CD4-positive, alpha-beta T cell (primary cell): ENCODE measurements around the gene EMC6. TPM values are rescaled to one million over a fixed set of nuclear protein-coding genes. Genes with fewer than 3 reads are reported as not detected.

Experiments used
- ATAC-seq: fragments of 200-7000 bp; cut with Tn5 transposase; one replicate; pipeline ENCODE4 v1.10.0; 2022; ENCODE audit warnings: mild to moderate bottlenecking; ENCODE audit not compliant: poor library complexity
- CTCF ChIA-PET: fragments of 350-600 bp; sonication (Branson Sonifier 250); formaldehyde crosslinking; loops from one replicate; lab custom pipeline; 2021; ENCODE audit warnings: antibody characterized with exemption, inconsistent platforms; lab: Charles Lee
- POLR2A ChIA-PET: fragments of 350-600 bp; sonication (Branson Sonifier 250); formaldehyde crosslinking; loops from one replicate; lab custom pipeline; 2021; ENCODE audit warnings: antibody characterized with exemption, inconsistent platforms; lab: Charles Lee
- DNase-seq, 14 experiments: peaks; one replicate each; pipeline ENCODE4 v3.0.0-alpha.2; 2013 to 2020; ENCODE audit warnings: mixed read lengths in 2 of 14
- H3K27ac ChIP-seq, 2 donors: one replicate each; pipeline versions ENCODE4 v1.5.1 to v1.7.0; 2013; ENCODE audit warnings: low read length in 2 of 2, low read depth in 1 of 2, mild to moderate bottlenecking in 1 of 2
- H3K27me3 ChIP-seq, 2 experiments: 1 replicate in 1 of 2; 2 replicates in 1 of 2; pipeline versions ENCODE4 v1.6.1 to v1.7.0; 2013; ENCODE audit warnings: low read length in 2 of 2, control low read depth in 1 of 2, mild to moderate bottlenecking in 1 of 2, moderate library complexity in 1 of 2; ENCODE audit not compliant: insufficient read depth in 2 of 2, control insufficient read depth in 1 of 2
- H3K36me3 ChIP-seq: one replicate; pipeline ENCODE4 v1.6.1; 2013; ENCODE audit warnings: low read length, control low read depth; ENCODE audit not compliant: insufficient read depth
- H3K4me1 ChIP-seq: one replicate; pipeline ENCODE4 v1.6.1; 2013; ENCODE audit warnings: low read length, control low read depth; ENCODE audit not compliant: insufficient read depth
- H3K4me3 ChIP-seq: one replicate; pipeline ENCODE4 v1.5.1; 2013; ENCODE audit warnings: mild to moderate bottlenecking, low read length, moderate library complexity
- H3K9me3 ChIP-seq, 2 experiments: 1 replicate in 1 of 2; 2 replicates in 1 of 2; pipeline versions ENCODE4 v1.6.1 to v1.7.0; 2013; ENCODE audit warnings: low read length in 2 of 2, mild to moderate bottlenecking in 2 of 2, control low read depth in 1 of 2, moderate library complexity in 1 of 2; ENCODE audit not compliant: control insufficient read depth in 1 of 2, insufficient read depth in 1 of 2
- H3K27ac Mint-ChIP-seq: one replicate; pipeline ENCODE4 v1.8.0; 2020; ENCODE audit warnings: mixed read lengths
- H3K27me3 Mint-ChIP-seq: one replicate; pipeline ENCODE4 v1.8.0; 2021; ENCODE audit warnings: mixed read lengths
- H3K36me3 Mint-ChIP-seq: one replicate; pipeline ENCODE4 v1.8.0; 2021; ENCODE audit warnings: low read depth, mixed read lengths
- H3K4me1 Mint-ChIP-seq: one replicate; pipeline ENCODE4 v1.8.0; 2021; ENCODE audit warnings: low read depth, mixed read lengths
- H3K4me3 Mint-ChIP-seq: one replicate; pipeline ENCODE4 v1.8.0; 2020; ENCODE audit warnings: mild to moderate bottlenecking, mixed read lengths
- H3K9me3 Mint-ChIP-seq: one replicate; pipeline ENCODE4 v1.8.0; 2020; ENCODE audit warnings: mixed read lengths
- CTCF ChIP-seq: fragments of 200-600 bp; IDR thresholded peaks from one replicate; pipeline ENCODE4 v1.8.0; 2022; ENCODE audit warnings: antibody characterized with exemption, mild to moderate bottlenecking
- intact Hi-C, 2 experiments: fragments of 100-400 bp; cut with DNase I in 1 of 2; cut with micrococcal nuclease in 1 of 2; formaldehyde crosslinking; loops; one replicate each; pipeline versions ENCODE4 v1.15.1 to v1.9.0; 2023 to 2025; cut with DNase I, micrococcal nuclease
- total RNA-seq, 174 experiments: library from RNA in 2 of 174; stranded (reverse) in 2 of 174; gene quantifications; one replicate each; pipeline ENCODE4 v1.2.3 and lab custom pipeline; 2021 to 2026

Gene EMC6
- total RNA-seq, 2 experiments from 2014 or later = 28.8 to 29.6 TPM

GRCh38 chr17:3663102-3664011, 5.3 kb upstream of the EMC6 start:
- no peak overlapping the region for H3K4me3 Mint-ChIP-seq
- CTCF ChIA-PET = no interaction called here

GRCh38 chr17:3665834-3666233, 2.8 kb upstream of the EMC6 start:
- H3K9me3 ChIP-seq = no peaks in the 10 kb centered on the region
- TF ChIP-seq CTCF = no peak
- ChIA-PET CTCF (no interaction called here), POLR2A (no interaction called here)
- ATAC-seq (no peak), DNase-seq (no peak)
- peaks cover 13% of the 10 kb centered on the region for H3K4me1 Mint-ChIP-seq
- peak overlapping the region; percentile 71 for H3K4me3 Mint-ChIP-seq
- H3K27ac Mint-ChIP-seq = no peak overlapping the region
- H3K27ac ChIP-seq = no peak overlapping the region
- H3K27me3 ChIP-seq = no peaks in the 10 kb centered on the region
- H3K4me1 ChIP-seq = peaks cover 25% of the 10 kb centered on the region
- peaks cover 5% of the 10 kb centered on the region for H3K36me3 ChIP-seq
- no peaks in the 10 kb centered on the region for H3K27me3 Mint-ChIP-seq
- no peak overlapping the region for H3K4me3 ChIP-seq
- no peaks in the 10 kb centered on the region for H3K9me3 Mint-ChIP-seq
- intact Hi-C loops = loop anchor here in 1 of 2 experiments (5.0 kb wide), 1 partner anchor 181 kb away; the partner anchor contains the start of gene NCBP3
- no peaks in the 10 kb centered on the region for H3K36me3 Mint-ChIP-seq

More at GRCh38 chr17:3663102-3664011, 5.3 kb upstream of the EMC6 start:
- Histone ChIP-seq H3K36me3 (peaks cover 3% of the 10 kb centered on the region), H3K9me3 (no peaks in the 10 kb centered on the region), H3K4me1 (peaks cover 11% of the 10 kb centered on the region), H3K4me3 (no peak overlapping the region), H3K27ac (no peak overlapping the region), H3K27me3 (no peaks in the 10 kb centered on the region)
- no peak for TF ChIP-seq CTCF
- H3K27me3 Mint-ChIP-seq = no peaks in the 10 kb centered on the region
- no peaks in the 10 kb centered on the region for H3K9me3 Mint-ChIP-seq
- intact Hi-C loops = no loop called here
- no peak overlapping the region for H3K27ac Mint-ChIP-seq
- ATAC-seq = no peak
- peaks cover 2% of the 10 kb centered on the region for H3K4me1 Mint-ChIP-seq
- no peak for DNase-seq
- H3K36me3 Mint-ChIP-seq = no peaks in the 10 kb centered on the region
- POLR2A ChIA-PET = interaction anchor here (0.6 kb wide), 1 partner anchor 162 kb away, joined by 4 read pairs; no protein-coding TSS in a partner anchor

GRCh38 chr17:3666516-3666915, 2.1 kb upstream of the EMC6 start:
- H3K27ac ChIP-seq = no peak overlapping the region
- no peaks in the 10 kb centered on the region for H3K9me3 ChIP-seq
- H3K36me3 ChIP-seq = peaks cover 4% of the 10 kb centered on the region
- peaks cover 25% of the 10 kb centered on the region for H3K4me1 ChIP-seq
- Mint-ChIP-seq H3K27ac (no peak overlapping the region), H3K4me3 (peak overlapping the region; percentile 46), H3K27me3 (no peaks in the 10 kb centered on the region), H3K4me1 (peaks cover 13% of the 10 kb centered on the region), H3K36me3 (peaks cover 2% of the 10 kb centered on the region), H3K9me3 (no peaks in the 10 kb centered on the region)
- peak in 1 of 14 experiments; percentile 24 for DNase-seq
- ATAC-seq = no peak
- no peaks in the 10 kb centered on the region for H3K27me3 ChIP-seq
- ChIA-PET POLR2A (interaction anchor here (1.5 kb wide), 1 partner anchor 30 kb away, joined by 5 read pairs; the partner anchor contains the start of genes CTNS and SHPK), CTCF (no interaction called here)
- TF ChIP-seq CTCF = no peak
- intact Hi-C loops = loop anchor here in 1 of 2 experiments (5.0 kb wide), 1 partner anchor 181 kb away; the partner anchor contains the start of gene NCBP3
- no peak overlapping the region for H3K4me3 ChIP-seq
